ENCODE data around the gene PTPN11.
A peak's percentile ranks its signal among the peaks of the same experiment; 100 is the strongest.
"Not testable (repeated sequence)": the region's sequence is repeated elsewhere in the genome, so short reads cannot be mapped to it uniquely, and the experiment has no call there.

PTPN11 gene

GRCh38 chr12:112418608-112419296, at the start of gene PTPN11:
PTPN11 (plus strand) TSS chr12:112418947; CDS start chr12:112419112, 165 bp downstream.
- DNase-seq = peak; percentile 80 to 94 (median 88)

- no peak for DNase-seq
Measured at GRCh38 chr12:112370199-112370598, 48.5 kb upstream of the PTPN11 start.

GRCh38 chr12:112370868-112371510, 47.8 kb upstream of the PTPN11 start:
- no peak for DNase-seq

- no peak for DNase-seq
Measured at GRCh38 chr12:112374166-112374740, 44.5 kb upstream of the PTPN11 start.

GRCh38 chr12:112375105-112375504, 43.6 kb upstream of the PTPN11 start:
- no peak for DNase-seq

- DNase-seq = no peak
Measured at GRCh38 chr12:112380663-112381405, 37.9 kb upstream of the PTPN11 start.

GRCh38 chr12:112381406-112381882, 37.3 kb upstream of the PTPN11 start:
- DNase-seq = peak in 3 of 6 experiments; percentile 24 to 42 (median 41)

- peak; percentile 79 to 91 (median 86) for DNase-seq
Measured at GRCh38 chr12:112381883-112382796, 36.6 kb upstream of the PTPN11 start, which contains the start of gene HECTD4. HECTD4 (minus strand) TSS chr12:112382431; CDS start chr12:112382128, 303 bp downstream.

GRCh38 chr12:112382866-112383265, 35.9 kb upstream of the PTPN11 start:
- DNase-seq = peak in 1 of 6 experiments; percentile 0

- DNase-seq = no peak
Measured at GRCh38 chr12:112386726-112387125, 32.0 kb upstream of the PTPN11 start.

- no peak for DNase-seq
Measured at GRCh38 chr12:112389228-112389627, 29.5 kb upstream of the PTPN11 start.

GRCh38 chr12:112389922-112390654, 28.7 kb upstream of the PTPN11 start:
- not testable (repeated sequence) for DNase-seq

GRCh38 chr12:112393328-112393727, 25.4 kb upstream of the PTPN11 start:
- no peak for DNase-seq

GRCh38 chr12:112401054-112401453, 17.7 kb upstream of the PTPN11 start:
- no peak for DNase-seq

GRCh38 chr12:112401903-112402498, 16.7 kb upstream of the PTPN11 start:
- DNase-seq = no peak

GRCh38 chr12:112406519-112407488, 11.9 kb upstream of the PTPN11 start:
- DNase-seq = no peak

- DNase-seq = not testable (repeated sequence)
Measured at GRCh38 chr12:112407683-112408082, 11.1 kb upstream of the PTPN11 start.

- peak in 1 of 6 experiments; percentile 28 for DNase-seq
Measured at GRCh38 chr12:112408621-112409020, 10.1 kb upstream of the PTPN11 start.

Measured in stimulated activated naive CD4-positive, alpha-beta T cell (primary cell).